Femur (tissue), 1 donor: ENCODE data around the gene RBCK1.
"Not testable (repeated sequence)": the region's sequence is repeated elsewhere in the genome, so short reads cannot be mapped to it uniquely, and the experiment has no call there.

Source experiments
- DNase-seq: peaks from one replicate; pipeline ENCODE4 v3.0.0-alpha.2; 2017

RBCK1 gene

DNA sequence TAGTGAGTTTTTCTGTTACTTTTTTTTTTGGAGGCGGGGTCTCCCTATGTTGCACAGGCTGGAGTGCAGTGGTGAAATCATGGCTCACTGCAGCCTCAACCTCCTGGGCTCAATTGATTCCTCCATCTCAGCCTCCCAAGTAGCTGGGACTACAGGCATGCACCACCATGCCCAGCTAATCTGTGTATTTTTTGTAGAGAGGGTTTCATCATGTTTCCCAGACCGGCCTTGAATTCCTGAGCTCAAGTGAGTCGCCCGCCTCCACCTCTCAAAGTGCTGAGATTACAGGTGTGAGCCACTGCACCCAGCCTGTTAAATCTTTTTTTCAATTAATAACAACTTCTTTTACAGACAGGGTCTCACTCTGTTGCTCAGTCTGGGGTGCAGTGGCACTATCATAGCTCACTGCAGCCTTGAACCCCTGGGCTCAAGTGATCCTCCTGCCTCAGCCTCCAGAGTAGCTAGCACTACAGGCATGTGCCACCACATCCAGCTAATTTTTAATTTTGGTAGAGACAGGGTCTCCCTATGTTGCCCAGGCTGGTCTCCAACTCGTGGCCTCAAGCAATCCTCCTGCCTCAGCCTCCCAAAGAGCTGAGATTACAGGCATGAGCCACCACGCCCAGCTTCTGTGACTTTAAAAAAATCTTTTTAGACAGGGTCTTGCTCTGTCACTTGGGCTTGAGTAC is 68.6 kb downstream of the RBCK1 start:
- DNase-seq = not testable (repeated sequence)

DNA sequence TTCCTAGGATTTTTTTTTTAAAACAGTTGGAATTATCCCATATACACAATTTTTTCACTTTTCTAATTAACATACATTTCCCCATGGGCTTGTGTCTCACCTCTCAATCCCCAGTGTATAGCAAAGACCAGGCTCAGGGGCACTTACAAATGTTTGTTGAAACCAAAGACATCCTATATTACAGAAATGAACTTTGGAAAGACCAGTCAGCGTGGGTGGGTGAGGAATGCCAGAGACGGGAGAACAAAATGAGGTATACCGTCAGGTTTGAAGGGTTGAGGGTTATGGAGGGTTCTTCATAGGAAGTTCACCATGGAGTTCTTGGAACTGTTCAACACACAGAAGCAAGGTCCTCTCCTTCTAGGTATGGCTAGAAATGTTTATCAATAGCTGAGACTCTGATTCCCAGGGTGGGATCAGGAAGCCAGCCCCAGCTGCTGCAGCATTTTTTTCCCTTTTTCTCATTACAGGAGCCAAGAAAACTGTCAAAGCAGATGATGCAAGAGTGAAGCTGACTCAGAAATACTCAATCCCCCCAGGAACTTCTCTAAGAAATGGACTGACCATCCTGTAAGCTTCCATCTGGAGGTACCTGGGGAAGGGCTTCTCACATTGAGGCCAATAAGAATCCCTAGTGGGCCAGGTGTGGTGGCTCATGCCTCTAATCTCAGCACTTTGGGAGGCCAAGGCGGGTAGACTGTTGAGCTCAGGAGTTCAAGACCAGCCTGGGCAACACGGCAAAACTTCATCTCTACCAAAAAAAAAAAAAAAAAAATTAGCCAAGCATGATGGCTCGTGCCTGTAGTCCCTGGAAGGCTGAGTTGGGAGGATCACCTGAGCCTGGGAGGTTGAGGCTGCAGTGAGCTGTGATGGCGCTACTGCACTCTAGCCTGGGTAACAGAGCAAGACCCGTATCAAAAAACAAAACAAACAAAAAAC is 70.2 kb downstream of the RBCK1 start:
- DNase-seq = no peak

DNA sequence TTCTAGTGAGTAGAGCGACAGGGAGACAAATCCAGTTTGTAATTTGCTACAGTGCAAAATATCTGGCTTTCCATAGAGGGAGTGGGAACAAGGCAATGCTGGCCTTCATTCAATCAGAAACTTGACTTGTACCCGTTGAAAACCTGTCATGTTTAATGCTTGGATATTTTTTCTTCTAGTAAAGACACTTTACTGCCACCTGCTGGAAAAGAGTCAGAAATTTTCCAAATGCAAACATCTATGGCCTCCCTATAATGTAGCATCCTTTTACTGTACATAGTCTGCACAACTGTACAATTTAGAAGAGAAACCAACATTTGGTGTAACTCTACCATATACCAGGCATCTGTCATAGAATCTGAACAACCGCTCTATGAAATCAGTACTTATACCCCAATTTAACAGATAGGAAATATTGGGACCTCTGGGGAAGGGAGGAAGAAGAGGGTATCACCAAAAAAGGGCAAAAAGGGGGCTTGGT is 70.9 kb downstream of the RBCK1 start:
- DNase-seq = no peak

DNA sequence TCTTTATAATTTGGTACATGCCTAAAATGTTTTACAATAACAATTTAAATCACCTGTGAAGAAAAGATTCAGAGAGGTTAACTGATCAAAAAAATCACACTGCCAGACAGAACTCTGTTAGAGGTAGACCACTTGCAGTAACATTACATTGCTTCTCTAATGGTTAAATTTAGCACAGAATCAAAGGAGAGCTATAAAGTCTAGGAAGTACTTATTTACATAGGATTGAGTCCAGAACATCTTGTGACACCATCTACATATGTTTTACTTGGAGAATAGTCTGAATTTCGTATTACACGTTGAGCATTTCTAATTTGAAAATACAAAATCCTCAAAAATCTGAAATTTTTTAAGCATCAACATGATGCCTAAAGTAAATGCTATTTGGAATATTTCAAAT is 71.4 kb downstream of the RBCK1 start:
- no peak for DNase-seq

DNA sequence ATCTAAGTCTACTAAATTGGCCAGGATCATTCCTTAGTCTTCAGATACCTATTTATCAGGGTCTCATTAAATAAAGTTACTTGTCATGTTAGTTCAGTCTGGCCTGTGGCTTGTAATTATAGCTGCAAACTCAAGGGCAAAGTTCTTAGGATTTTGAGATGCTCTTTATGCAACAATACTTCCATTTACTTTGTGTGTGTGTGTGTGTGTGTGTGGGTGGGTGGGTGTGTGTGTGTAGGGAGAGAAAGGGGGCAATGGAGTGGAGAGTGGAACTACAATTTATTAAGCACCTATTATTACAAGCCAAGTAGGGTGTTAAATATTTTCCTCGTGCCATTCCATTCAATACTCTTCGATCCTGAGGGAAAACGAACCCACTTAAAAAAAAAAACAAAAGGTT is 71.9 kb downstream of the RBCK1 start:
- DNase-seq = no peak

DNA sequence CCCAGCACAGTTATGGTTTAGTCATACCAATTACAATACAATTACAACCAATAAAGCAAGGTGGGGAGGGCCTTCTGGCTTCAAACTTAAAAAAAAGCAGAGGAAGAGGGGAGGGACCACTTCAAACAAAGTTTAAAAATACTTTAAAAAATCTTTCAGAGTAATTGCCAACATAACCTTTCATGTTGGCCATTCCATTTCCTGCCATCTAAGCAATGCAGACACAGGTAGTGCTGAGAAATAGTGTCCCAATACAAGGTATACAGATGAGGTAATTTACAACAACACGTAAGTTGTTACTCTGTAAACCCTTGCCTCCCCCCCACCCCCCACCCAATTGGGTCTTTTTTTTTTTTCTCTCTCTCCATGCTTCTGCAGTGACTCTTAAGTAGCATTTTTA is 73.1 kb downstream of the RBCK1 start:
- no peak for DNase-seq
